ENCODE data around the gene FNDC1. TPM values are rescaled to one million over a fixed set of nuclear protein-coding genes. Genes with fewer than 3 reads are reported as not detected.
"Not testable (repeated sequence)": the region's sequence is repeated elsewhere in the genome, so short reads cannot be mapped to it uniquely, and the experiment has no call there.

The FNDC1 gene
- total and polyA plus RNA-seq, 4 donors = 0.38 to 2.5 (median 1.1) TPM

- H3K4me1 ChIP-seq (ENCODE audit: control insufficient read depth in 1 of 2, insufficient read depth in 2 of 2, low read length in 2 of 2); ATAC-seq (ENCODE audit: low FRiP score); H3K9me3 ChIP-seq (ENCODE audit: control insufficient read depth, low read length); intact Hi-C loops (cut with DNase I); H3K4me3 ChIP-seq (ENCODE audit: low read length in 2 of 2); H3K27ac ChIP-seq (ENCODE audit: low read depth in 1 of 2, low read length in 2 of 2); H3K27me3 ChIP-seq (ENCODE audit: control insufficient read depth in 1 of 2, insufficient read depth in 2 of 2, low read length in 1 of 2); DNase-seq; H3K36me3 ChIP-seq (ENCODE audit: control insufficient read depth in 1 of 2, insufficient read depth in 2 of 2, low read length in 1 of 2): not testable (repeated sequence)
Measured at GRCh38 chr6:159284661-159285060, 115.5 kb downstream of the FNDC1 start.

GRCh38 chr6:159298840-159299239 lies 129.6 kb downstream of the FNDC1 start:
- Histone ChIP-seq H3K27ac (ENCODE audit: low read depth in 1 of 2, low read length in 2 of 2) (no peak overlapping the region), H3K9me3 (ENCODE audit: control insufficient read depth, low read length) (no peaks in the 10 kb centered on the region), H3K4me3 (ENCODE audit: low read length in 2 of 2) (no peak overlapping the region), H3K4me1 (ENCODE audit: control insufficient read depth in 1 of 2, insufficient read depth in 2 of 2, low read length in 2 of 2) (no peaks in the 10 kb centered on the region), H3K36me3 (ENCODE audit: control insufficient read depth in 1 of 2, insufficient read depth in 2 of 2, low read length in 1 of 2) (no peaks in the 10 kb centered on the region), H3K27me3 (ENCODE audit: control insufficient read depth in 1 of 2, insufficient read depth in 2 of 2, low read length in 1 of 2) (no peaks in the 10 kb centered on the region)
- intact Hi-C loops (cut with DNase I) = no loop called here
- DNase-seq (no peak), ATAC-seq (ENCODE audit: low FRiP score) (no peak)
- WGBS, 2 donors = 94 to 99% methylated on average over 5 of the region's 5 CpGs

- no peak overlapping the region for H3K27ac ChIP-seq (ENCODE audit: low read depth in 1 of 2, low read length in 2 of 2)
- H3K4me3 ChIP-seq (ENCODE audit: low read length in 2 of 2) = no peak overlapping the region
- no peaks in the 10 kb centered on the region for H3K36me3 ChIP-seq (ENCODE audit: control insufficient read depth in 1 of 2, insufficient read depth in 2 of 2, low read length in 1 of 2)
- no peaks in the 10 kb centered on the region for H3K27me3 ChIP-seq (ENCODE audit: control insufficient read depth in 1 of 2, insufficient read depth in 2 of 2, low read length in 1 of 2)
- 77 to 90% methylated on average over 2 of the region's 2 CpGs for WGBS, 2 donors
- DNase-seq = no peak
- no peak for ATAC-seq (ENCODE audit: low FRiP score)
- H3K4me1 ChIP-seq (ENCODE audit: control insufficient read depth in 1 of 2, insufficient read depth in 2 of 2, low read length in 2 of 2) = no peaks in the 10 kb centered on the region
- H3K9me3 ChIP-seq (ENCODE audit: control insufficient read depth, low read length) = no peaks in the 10 kb centered on the region
- intact Hi-C loops (cut with DNase I) = no loop called here
Measured at GRCh38 chr6:159299566-159299965, 130.4 kb downstream of the FNDC1 start.

- Histone ChIP-seq H3K4me3 (ENCODE audit: low read length in 2 of 2) (no peak overlapping the region), H3K27ac (ENCODE audit: low read depth in 1 of 2, low read length in 2 of 2) (no peak overlapping the region), H3K27me3 (ENCODE audit: control insufficient read depth in 1 of 2, insufficient read depth in 2 of 2, low read length in 1 of 2) (no peaks in the 10 kb centered on the region), H3K36me3 (ENCODE audit: control insufficient read depth in 1 of 2, insufficient read depth in 2 of 2, low read length in 1 of 2) (no peaks in the 10 kb centered on the region), H3K4me1 (ENCODE audit: control insufficient read depth in 1 of 2, insufficient read depth in 2 of 2, low read length in 2 of 2) (no peaks in the 10 kb centered on the region), H3K9me3 (ENCODE audit: control insufficient read depth, low read length) (no peaks in the 10 kb centered on the region)
- no peak for ATAC-seq (ENCODE audit: low FRiP score)
- no peak for DNase-seq
- WGBS, 2 donors = 96% methylated on average over 5 of the region's 5 CpGs
- intact Hi-C loops (cut with DNase I) = no loop called here
Measured at GRCh38 chr6:159301277-159301676, 132.1 kb downstream of the FNDC1 start.

DNA sequence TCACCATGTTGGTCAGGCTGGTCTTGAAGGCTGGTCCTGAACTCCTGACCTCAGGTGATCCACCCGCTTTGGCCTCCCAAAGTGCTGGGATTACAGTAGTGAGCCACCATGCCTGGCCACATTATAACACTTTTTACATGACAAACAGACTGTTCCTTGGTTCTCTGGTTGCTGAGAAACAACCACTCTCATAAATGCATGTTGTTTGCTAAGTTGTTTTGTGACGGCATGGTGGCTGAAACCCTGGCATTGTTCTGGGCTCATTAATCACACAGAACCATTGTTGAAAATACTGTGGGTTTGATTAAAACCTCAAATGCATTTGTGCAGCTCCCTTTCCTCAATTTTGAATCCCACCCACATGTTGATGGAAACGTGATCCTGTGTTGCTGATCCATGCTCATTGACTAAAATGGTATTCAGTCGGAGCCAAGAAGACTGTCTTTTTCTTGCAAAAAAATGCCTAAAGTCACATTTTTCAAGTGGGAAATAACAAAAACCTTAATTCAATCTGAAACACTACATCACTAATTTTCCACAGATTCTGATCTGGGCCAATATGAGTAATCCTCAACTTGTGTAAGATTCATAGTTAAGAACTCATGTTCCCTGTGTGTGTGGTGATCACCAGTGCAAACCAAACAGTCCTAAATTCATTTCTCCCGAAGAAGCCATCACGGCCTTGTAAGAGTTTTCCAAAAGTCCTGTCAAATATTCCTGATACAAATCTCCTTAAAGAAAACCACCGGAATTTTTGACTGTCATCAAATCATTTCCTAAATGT lies 132.8 kb downstream of the FNDC1 start:
- 95 to 96% methylated on average over 7 of the region's 7 CpGs for WGBS, 2 donors
- no peaks in the 10 kb centered on the region for H3K27me3 ChIP-seq (ENCODE audit: control insufficient read depth in 1 of 2, insufficient read depth in 2 of 2, low read length in 1 of 2)
- no peaks in the 10 kb centered on the region for H3K36me3 ChIP-seq (ENCODE audit: control insufficient read depth in 1 of 2, insufficient read depth in 2 of 2, low read length in 1 of 2)
- ATAC-seq (ENCODE audit: low FRiP score) (no peak), DNase-seq (no peak)
- no peaks in the 10 kb centered on the region for H3K4me1 ChIP-seq (ENCODE audit: control insufficient read depth in 1 of 2, insufficient read depth in 2 of 2, low read length in 2 of 2)
- intact Hi-C loops (cut with DNase I) = no loop called here
- no peak overlapping the region for H3K4me3 ChIP-seq (ENCODE audit: low read length in 2 of 2)
- no peaks in the 10 kb centered on the region for H3K9me3 ChIP-seq (ENCODE audit: control insufficient read depth, low read length)
- H3K27ac ChIP-seq (ENCODE audit: low read depth in 1 of 2, low read length in 2 of 2) = no peak overlapping the region

- no peak for DNase-seq
- no peaks in the 10 kb centered on the region for H3K9me3 ChIP-seq (ENCODE audit: control insufficient read depth, low read length)
- no peaks in the 10 kb centered on the region for H3K27me3 ChIP-seq (ENCODE audit: control insufficient read depth in 1 of 2, insufficient read depth in 2 of 2, low read length in 1 of 2)
- H3K4me3 ChIP-seq (ENCODE audit: low read length in 2 of 2) = no peak overlapping the region
- H3K4me1 ChIP-seq (ENCODE audit: control insufficient read depth in 1 of 2, insufficient read depth in 2 of 2, low read length in 2 of 2) = peaks cover 0 to under 1% of the 10 kb centered on the region in 2 donors
- intact Hi-C loops (cut with DNase I) = no loop called here
- ATAC-seq (ENCODE audit: low FRiP score) = no peak
- WGBS, 2 donors = 77 to 80% methylated on average over 5 of the region's 5 CpGs
- no peak overlapping the region for H3K27ac ChIP-seq (ENCODE audit: low read depth in 1 of 2, low read length in 2 of 2)
- H3K36me3 ChIP-seq (ENCODE audit: control insufficient read depth in 1 of 2, insufficient read depth in 2 of 2, low read length in 1 of 2) = no peaks in the 10 kb centered on the region
Measured at GRCh38 chr6:159302594-159302992, 133.4 kb downstream of the FNDC1 start.

DNA sequence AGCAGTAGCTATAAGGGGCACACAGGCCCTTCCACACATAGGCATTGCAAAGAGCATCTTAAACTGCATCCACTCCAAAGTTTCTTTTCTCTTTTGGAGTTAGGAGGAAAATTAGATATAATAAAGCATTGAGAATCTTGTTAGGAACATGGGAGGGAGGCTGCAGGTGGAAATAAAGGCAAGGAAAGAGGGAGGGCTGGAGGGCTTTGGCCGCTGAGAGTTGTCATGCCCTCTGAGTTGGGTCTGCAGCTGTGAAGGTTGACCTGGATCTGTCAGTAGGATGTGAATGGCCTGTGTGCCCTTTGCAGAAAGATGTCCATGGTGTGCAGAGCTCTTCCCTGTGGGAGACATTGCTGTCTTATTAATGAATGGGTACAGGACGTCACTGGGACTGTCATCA lies 134.0 kb downstream of the FNDC1 start:
- no peak overlapping the region for H3K4me3 ChIP-seq (ENCODE audit: low read length in 2 of 2)
- H3K27ac ChIP-seq (ENCODE audit: low read depth in 1 of 2, low read length in 2 of 2) = no peak overlapping the region
- H3K36me3 ChIP-seq (ENCODE audit: control insufficient read depth in 1 of 2, insufficient read depth in 2 of 2, low read length in 1 of 2) = no peaks in the 10 kb centered on the region
- 92 to 95% methylated on average over 2 of the region's 2 CpGs for WGBS, 2 donors
- no peaks in the 10 kb centered on the region for H3K27me3 ChIP-seq (ENCODE audit: control insufficient read depth in 1 of 2, insufficient read depth in 2 of 2, low read length in 1 of 2)
- no peak for DNase-seq
- no peaks in the 10 kb centered on the region for H3K9me3 ChIP-seq (ENCODE audit: control insufficient read depth, low read length)
- no peak for ATAC-seq (ENCODE audit: low FRiP score)
- intact Hi-C loops (cut with DNase I) = no loop called here
- peaks cover 2 to 4% of the 10 kb centered on the region in 2 donors for H3K4me1 ChIP-seq (ENCODE audit: control insufficient read depth in 1 of 2, insufficient read depth in 2 of 2, low read length in 2 of 2)

DNA sequence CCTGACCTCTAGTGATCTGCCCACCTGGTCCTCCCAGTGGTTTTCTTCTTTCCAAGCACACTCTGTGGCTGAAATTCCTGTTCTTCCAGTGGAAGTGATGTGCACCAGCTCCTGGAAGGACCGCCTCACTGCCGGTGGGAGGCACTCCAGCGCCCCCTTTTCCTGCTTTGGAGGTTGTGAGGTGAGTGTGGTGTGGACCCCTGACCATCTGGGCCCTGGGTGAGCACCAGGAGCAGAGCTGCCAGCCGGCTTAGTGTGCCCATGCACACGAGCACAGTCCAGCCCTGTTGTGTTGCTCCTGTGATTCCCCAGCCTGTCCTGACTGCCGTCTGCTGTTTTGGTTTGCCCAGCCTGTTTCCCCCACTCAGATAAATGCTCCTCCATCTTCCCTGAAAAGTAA lies 134.6 kb downstream of the FNDC1 start:
- ATAC-seq (ENCODE audit: low FRiP score) = no peak

DNA sequence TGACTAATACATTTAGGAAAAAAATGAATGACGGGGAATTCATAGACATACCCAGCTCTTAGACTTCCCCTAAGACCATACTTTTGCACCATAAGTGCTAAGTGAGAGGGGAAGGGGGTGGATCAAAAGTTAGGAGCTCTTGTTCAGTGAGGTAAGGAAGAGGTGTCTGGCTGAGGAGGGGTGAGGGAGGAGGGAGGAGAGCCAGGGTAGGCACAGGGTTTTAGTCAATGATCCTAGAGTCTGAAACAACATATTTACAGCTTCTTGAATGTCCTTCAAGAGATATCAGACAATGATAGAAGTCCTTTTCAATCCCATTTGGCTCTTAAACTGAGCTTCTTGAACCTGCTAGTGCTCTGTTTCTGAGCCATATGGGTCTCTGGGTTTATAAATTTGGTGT lies 135.4 kb downstream of the FNDC1 start:
- 88 to 92% methylated on average over 1 of the region's 1 CpG for WGBS, 2 donors
- ATAC-seq (ENCODE audit: low FRiP score) = no peak

More for the DNA sequence above, 134.6 kb downstream of the FNDC1 start:
- Histone ChIP-seq H3K36me3 (ENCODE audit: control insufficient read depth in 1 of 2, insufficient read depth in 2 of 2, low read length in 1 of 2) (no peaks in the 10 kb centered on the region), H3K27ac (ENCODE audit: low read depth in 1 of 2, low read length in 2 of 2) (no peak overlapping the region), H3K27me3 (ENCODE audit: control insufficient read depth in 1 of 2, insufficient read depth in 2 of 2, low read length in 1 of 2) (no peaks in the 10 kb centered on the region), H3K4me3 (ENCODE audit: low read length in 2 of 2) (no peak overlapping the region), H3K4me1 (ENCODE audit: control insufficient read depth in 1 of 2, insufficient read depth in 2 of 2, low read length in 2 of 2) (peaks cover 2 to 4% of the 10 kb centered on the region in 2 donors), H3K9me3 (ENCODE audit: control insufficient read depth, low read length) (no peaks in the 10 kb centered on the region)
- no peak for DNase-seq
- intact Hi-C loops (cut with DNase I) = no loop called here
- 88 to 91% methylated on average over 6 of the region's 6 CpGs for WGBS, 2 donors

More for the DNA sequence above, 135.4 kb downstream of the FNDC1 start:
- no peak overlapping the region for H3K4me3 ChIP-seq (ENCODE audit: low read length in 2 of 2)
- peaks cover 3 to 5% of the 10 kb centered on the region in 2 donors for H3K4me1 ChIP-seq (ENCODE audit: control insufficient read depth in 1 of 2, insufficient read depth in 2 of 2, low read length in 2 of 2)
- no peak for DNase-seq
- H3K36me3 ChIP-seq (ENCODE audit: control insufficient read depth in 1 of 2, insufficient read depth in 2 of 2, low read length in 1 of 2) = no peaks in the 10 kb centered on the region
- H3K27me3 ChIP-seq (ENCODE audit: control insufficient read depth in 1 of 2, insufficient read depth in 2 of 2, low read length in 1 of 2) = no peaks in the 10 kb centered on the region
- intact Hi-C loops (cut with DNase I) = loop anchor here (5.0 kb wide), 3 partner anchors 47 to 132 kb away; no protein-coding TSS in a partner anchor
- H3K9me3 ChIP-seq (ENCODE audit: control insufficient read depth, low read length) = no peaks in the 10 kb centered on the region
- H3K27ac ChIP-seq (ENCODE audit: low read depth in 1 of 2, low read length in 2 of 2) = no peak overlapping the region
